Measurements from ENCODE around the gene NOP14.
"Not testable (repeated sequence)": the region's sequence is repeated elsewhere in the genome, so short reads cannot be mapped to it uniquely, and the experiment has no call there.

NOP14 gene

GRCh38 chr4:2963175-2963965 is at the start of gene NOP14, which contains the start of gene GRK4:
Gene NOP14 (minus strand): TSS chr4:2963406. CDS start chr4:2963319, 87 bp downstream.
Gene GRK4 (plus strand): TSS chr4:2963571. CDS start chr4:2964071, 500 bp downstream.
- peak; percentile 88 for FAIRE-seq

GRCh38 chr4:3011456-3012220 is 48.4 kb upstream of the NOP14 start:
- no peak for FAIRE-seq

- FAIRE-seq = no peak
Measured at GRCh38 chr4:3010998-3011397, 47.8 kb upstream of the NOP14 start.

- FAIRE-seq = no peak
Measured at GRCh38 chr4:3010577-3010976, 47.4 kb upstream of the NOP14 start.

GRCh38 chr4:3009422-3009821 is 46.2 kb upstream of the NOP14 start:
- FAIRE-seq = no peak

GRCh38 chr4:3007724-3008123 is 44.5 kb upstream of the NOP14 start:
- FAIRE-seq = no peak

GRCh38 chr4:2996415-2996814 is 33.2 kb upstream of the NOP14 start:
- FAIRE-seq = no peak

GRCh38 chr4:2995546-2996265 is 32.5 kb upstream of the NOP14 start:
- no peak for FAIRE-seq

- no peak for FAIRE-seq
Measured at GRCh38 chr4:2994917-2995316, 31.7 kb upstream of the NOP14 start.

- no peak for FAIRE-seq
Measured at GRCh38 chr4:2991243-2991642, 28.0 kb upstream of the NOP14 start.

GRCh38 chr4:2983715-2984114 is 20.5 kb upstream of the NOP14 start:
- not testable (repeated sequence) for FAIRE-seq

- FAIRE-seq = no peak
Measured at GRCh38 chr4:2982012-2982411, 18.8 kb upstream of the NOP14 start.

GRCh38 chr4:2981256-2981819 is 18.1 kb upstream of the NOP14 start:
- FAIRE-seq = no peak

- no peak for FAIRE-seq
Measured at GRCh38 chr4:2977211-2978088, 14.2 kb upstream of the NOP14 start.

GRCh38 chr4:2971275-2971674 is 8.1 kb upstream of the NOP14 start:
- FAIRE-seq = no peak

GRCh38 chr4:2968381-2968780 is 5.2 kb upstream of the NOP14 start:
- no peak for FAIRE-seq

- FAIRE-seq = no peak
Measured at GRCh38 chr4:2965262-2965661, 2.1 kb upstream of the NOP14 start.

GRCh38 chr4:2964706-2965258 is 1.6 kb upstream of the NOP14 start:
- no peak for FAIRE-seq

GRCh38 chr4:2963966-2964471 is 813 bp upstream of the NOP14 start:
- FAIRE-seq = no peak

GRCh38 chr4:2962614-2963174 is 512 bp downstream of the NOP14 start:
- FAIRE-seq = no peak

GRCh38 chr4:2961811-2962441 is 1.3 kb downstream of the NOP14 start:
- no peak for FAIRE-seq

All from G401.6 (cell line).